Hypothalamus (tissue), 51 donors: ENCODE results near the gene ABCC8.

Source experiments
- DNase-seq, 51 donors: peaks; one replicate each; lab custom pipeline; 2025; lab: John Stamatoyannopoulos, UW

ABCC8 gene

GRCh38 chr11:17476317-17477083, at the start of gene ABCC8:
Gene ABCC8, minus strand, starts transcription at chr11:17476845. Its CDS starts 69 bp downstream, at chr11:17476776.
- peak in 10 of 51 donors; percentile 4 to 55 (median 28) for DNase-seq

DNA sequence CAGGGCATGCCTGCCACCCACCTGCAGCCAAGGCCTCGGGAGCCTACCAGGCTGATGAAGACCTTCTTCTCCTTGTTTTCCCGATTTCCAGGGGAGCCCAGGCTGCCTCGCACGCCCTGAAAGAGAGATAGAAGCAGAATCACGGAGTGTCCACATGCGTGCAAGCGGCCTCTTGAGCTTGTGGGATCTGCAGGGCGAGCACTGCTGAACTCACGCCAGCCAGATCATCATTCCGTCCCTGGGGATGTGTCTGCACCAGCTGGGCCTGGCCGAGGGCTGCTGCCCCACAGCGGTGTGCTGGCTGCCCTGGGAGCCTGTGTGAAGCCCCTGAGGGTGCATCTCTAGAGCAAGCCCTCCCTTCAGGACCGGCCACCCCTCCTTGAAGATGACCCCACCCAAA, 49.7 kb upstream of the ABCC8 start:
- DNase-seq, result peak in 2 of 51 donors; percentile 19 to 25

GRCh38 chr11:17525570-17525969, 48.9 kb upstream of the ABCC8 start:
- DNase-seq, result no peak

GRCh38 chr11:17524221-17524620, 47.6 kb upstream of the ABCC8 start:
- DNase-seq, result no peak

DNA sequence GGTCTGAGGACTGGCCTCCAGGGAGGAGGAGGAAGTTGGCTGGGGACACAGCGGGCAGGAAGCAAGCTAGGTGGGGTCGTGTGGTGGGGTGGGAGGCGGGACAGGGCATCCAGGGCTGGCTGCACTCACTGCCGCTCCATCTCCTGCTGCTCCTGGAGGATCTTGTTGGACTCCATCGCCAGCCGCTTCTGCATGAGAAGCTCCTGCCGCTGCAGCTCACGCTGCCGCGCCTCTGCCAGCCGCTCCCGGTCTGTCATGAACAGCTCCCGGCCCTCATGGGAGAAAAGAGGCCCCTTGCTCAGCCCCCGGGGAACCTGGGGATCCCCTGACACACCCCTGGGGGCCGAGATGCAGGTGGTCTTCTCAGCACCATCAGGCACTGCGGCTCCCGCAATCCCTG, 46.0 kb upstream of the ABCC8 start:
- DNase-seq, result no peak

DNA sequence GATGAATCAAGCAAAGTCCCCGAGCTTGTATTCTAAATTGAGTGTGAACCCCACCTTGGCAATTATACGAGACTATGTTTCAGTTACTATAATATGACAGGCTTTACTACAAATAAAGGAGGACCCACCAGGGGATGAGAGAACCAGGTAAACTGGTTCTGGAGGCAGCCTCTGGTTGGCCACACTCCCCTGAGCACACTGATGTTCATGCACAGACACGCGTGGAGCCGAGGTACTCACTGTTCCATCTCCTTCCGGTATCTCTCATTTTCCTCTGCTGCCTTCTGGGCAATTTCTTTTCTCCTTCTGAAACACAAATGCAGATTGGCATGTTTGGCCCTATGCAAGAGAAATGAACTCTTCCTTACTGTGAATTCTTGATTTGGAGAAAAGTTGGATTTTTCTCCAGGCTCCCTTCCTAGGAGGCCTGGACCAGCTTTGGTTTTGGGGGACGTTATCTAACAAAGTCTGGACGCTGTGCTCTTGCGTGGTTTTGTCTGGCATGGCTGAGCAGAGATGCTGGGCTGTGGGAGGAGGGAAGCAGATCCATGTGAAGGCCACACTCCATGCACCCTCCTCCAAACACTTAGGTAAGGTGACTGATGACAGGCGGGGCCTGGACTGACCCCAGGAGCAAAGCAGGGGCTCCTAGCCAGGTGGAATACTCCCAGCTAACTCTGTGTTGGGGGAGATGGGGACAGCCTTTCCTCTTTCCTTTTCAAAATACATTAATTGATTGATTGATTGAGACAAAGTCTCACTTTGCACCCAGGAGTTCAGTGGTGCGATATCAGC, 44.7 kb upstream of the ABCC8 start:
- no peak for DNase-seq

DNA sequence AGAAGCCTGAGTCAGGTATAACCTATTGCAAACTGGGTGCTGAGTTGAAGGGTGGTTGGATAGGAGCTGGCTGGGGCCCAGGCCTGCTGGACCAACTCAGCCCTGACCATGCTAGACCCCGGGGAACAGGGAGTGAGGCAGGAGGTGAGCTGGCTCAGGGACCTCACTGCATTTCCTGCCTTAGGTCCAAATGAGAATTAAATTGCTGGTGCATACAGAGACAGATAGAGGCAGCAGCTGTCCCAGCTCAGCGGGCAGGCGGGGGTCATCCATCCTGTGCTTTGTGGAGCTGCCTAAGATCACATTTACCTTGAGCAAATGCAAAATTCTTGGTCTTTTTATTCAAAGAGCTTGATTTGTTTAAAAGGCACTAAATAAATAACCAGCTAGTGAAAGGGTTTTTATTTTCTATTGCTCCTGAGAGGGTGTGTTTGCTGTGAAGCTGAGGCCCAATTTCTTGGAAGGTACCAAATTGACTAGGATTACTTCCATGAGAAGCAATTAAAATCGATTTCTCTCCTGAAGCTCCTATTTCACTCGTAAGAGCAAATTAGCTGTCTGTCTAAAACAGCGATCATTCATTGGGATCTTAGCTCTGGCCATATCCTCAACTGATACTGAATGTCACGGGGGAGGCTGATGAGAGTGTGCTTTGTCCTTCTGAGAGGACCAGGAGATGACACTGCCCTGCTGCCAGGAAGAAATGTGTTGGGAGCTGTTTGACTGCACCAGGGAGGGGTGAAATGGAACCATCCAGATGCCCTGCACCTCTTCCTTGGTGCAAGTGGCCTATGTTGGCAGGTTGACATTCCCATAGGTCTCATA, 42.6 kb upstream of the ABCC8 start:
- DNase-seq, result peak in 26 of 51 donors; percentile 8 to 67 (median 36)

DNA sequence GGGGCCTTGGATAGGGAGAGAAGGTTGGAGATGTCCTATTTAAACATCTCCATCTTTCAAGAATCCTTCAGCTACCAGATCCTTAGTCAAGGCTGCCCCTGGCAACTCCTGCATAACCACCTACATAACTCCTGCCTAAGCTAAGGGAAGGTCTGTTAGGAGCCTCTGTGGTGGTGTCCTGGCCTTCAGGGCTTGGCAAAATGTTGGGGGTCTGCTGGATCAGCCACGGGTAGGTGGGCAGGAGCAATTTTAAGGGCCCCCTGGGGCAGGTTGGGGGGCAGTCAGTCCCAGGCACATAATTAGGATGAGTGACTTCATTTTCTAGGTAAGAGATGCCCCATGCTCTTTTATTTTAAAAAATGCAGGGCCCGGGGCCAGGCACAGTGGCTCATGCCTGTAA, 41.7 kb upstream of the ABCC8 start:
- DNase-seq, result no peak

DNA sequence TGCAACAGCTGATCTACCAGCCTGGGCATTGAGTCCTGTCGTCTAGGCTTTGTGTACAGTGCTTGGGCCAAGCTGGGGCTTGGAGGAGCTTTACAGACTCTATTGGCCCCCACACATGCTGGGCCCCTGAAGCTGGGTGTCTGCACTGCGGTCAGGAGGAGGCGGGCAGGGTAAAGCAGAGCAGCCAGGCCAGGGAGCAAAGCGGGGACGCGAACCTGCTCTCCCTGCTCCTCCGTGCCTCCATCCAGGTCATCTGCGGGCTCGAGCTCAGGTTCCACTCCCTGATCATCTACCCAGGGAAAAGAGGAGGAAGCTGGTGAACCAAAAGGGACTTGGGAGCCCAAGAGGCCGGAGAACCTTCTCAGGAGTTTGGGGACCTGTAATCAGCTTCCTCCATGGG, 40.5 kb upstream of the ABCC8 start:
- no peak for DNase-seq

DNA sequence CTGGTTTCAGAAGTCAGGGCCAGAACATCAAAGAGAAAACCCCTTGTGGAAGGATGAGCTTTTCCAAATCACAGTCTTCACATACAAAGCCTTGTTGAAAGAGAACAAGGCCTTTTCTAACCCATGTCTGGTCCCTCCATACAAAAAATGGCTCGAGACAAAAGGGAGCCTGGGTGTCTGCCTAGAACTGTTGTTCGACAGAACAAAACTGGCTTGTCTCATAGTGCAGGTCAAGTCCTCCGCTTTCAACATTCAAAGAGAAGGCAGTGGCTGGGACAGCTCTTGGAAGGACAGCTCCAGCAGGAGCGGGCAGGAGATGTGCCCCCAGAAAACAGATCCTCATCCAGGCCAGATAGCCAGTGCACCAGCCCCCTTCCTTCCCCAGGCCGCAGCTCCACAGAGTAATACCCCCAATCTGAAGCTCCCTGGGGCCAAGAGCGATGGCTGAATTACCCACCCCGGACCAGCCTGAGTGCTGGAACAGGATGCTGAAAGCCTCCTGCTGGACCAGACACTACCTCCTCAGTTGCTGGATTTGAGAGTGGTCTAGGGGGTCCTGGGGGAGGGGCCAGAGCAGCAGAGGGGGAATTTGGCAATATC, 40.0 kb upstream of the ABCC8 start:
- DNase-seq, result peak in 29 of 51 donors; percentile 5 to 81 (median 46)

- DNase-seq, result no peak
Observed at GRCh38 chr11:17515443-17516176, 39.0 kb upstream of the ABCC8 start.

DNA sequence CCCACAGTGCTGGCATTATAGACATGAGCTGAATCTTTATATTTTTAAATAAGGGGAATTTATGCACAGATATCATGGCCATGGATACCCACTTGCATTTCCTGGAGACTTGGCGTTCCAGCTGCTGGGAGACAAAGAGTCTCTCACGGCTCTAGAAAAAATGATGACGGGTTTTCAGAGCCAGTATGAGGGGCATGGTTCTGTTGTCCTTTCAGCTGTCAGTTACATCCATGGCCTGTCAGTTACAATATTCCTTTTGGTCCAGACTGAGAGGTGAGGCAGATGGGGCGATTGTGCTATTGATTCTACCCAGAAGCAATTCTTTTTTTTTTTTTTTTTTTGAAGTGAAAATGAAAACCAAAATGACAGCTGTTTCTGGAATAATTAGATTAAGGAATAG, 37.8 kb upstream of the ABCC8 start:
- no peak for DNase-seq

- DNase-seq, result no peak
Observed at GRCh38 chr11:17513853-17514252, 37.2 kb upstream of the ABCC8 start.

GRCh38 chr11:17512101-17512500, 35.5 kb upstream of the ABCC8 start:
- no peak for DNase-seq

GRCh38 chr11:17511571-17511970, 34.9 kb upstream of the ABCC8 start:
- no peak for DNase-seq

- no peak for DNase-seq
Observed at GRCh38 chr11:17510507-17511206, 34.0 kb upstream of the ABCC8 start.

DNA sequence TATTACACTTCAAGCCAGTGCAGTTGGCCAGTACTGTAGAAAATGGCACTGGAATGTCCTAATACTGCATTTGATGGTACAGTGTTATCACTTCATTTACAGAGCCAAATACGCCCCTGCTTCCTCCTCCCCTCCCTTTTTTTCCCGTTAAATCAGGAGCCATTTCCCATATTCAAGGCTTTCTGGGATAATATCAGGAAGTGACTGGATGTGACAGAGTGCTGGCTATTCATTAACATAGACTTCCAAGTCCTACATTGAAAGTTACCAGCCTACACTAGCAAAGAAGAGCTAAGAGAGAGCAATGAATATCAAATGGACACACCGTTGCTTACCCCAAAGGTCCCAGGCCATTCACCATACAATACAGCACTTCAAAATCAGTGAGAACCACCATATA, 32.1 kb upstream of the ABCC8 start:
- no peak for DNase-seq

GRCh38 chr11:17508306-17508705, 31.7 kb upstream of the ABCC8 start:
- DNase-seq, result no peak

- no peak for DNase-seq
Observed at GRCh38 chr11:17507773-17508172, 31.1 kb upstream of the ABCC8 start.
